ENCODE data around the gene ALOX12.

The ALOX12 gene

GRCh38 chr17:7017827-7018200 is 22.0 kb downstream of the ALOX12 start:
- no peak overlapping the region for H3K4me3 ChIP-seq (ENCODE audit: control insufficient read depth, low read depth, low read length)
- no peak for DNase-seq (ENCODE audit: low read depth)
- no peak for TF ChIP-seq CTCF (conservative IDR thresholded peaks at IDR 0.05; ENCODE audit: control insufficient read depth, insufficient read depth, low read depth, low read length)

GRCh38 chr17:7018331-7018964 is 22.6 kb downstream of the ALOX12 start:
- DNase-seq (ENCODE audit: low read depth), result peak; percentile 27
- TF ChIP-seq CTCF (conservative IDR thresholded peaks at IDR 0.05; ENCODE audit: control insufficient read depth, insufficient read depth, low read depth, low read length), result no peak
- peak overlapping the region; percentile 46 for H3K4me3 ChIP-seq (ENCODE audit: control insufficient read depth, low read depth, low read length)

GRCh38 chr17:7019367-7019766 is 23.5 kb downstream of the ALOX12 start:
- no peak for DNase-seq (ENCODE audit: low read depth)
- H3K4me3 ChIP-seq (ENCODE audit: control insufficient read depth, low read depth, low read length), result peak overlapping the region; percentile 46
- no peak for TF ChIP-seq CTCF (conservative IDR thresholded peaks at IDR 0.05; ENCODE audit: control insufficient read depth, insufficient read depth, low read depth, low read length)

DNA sequence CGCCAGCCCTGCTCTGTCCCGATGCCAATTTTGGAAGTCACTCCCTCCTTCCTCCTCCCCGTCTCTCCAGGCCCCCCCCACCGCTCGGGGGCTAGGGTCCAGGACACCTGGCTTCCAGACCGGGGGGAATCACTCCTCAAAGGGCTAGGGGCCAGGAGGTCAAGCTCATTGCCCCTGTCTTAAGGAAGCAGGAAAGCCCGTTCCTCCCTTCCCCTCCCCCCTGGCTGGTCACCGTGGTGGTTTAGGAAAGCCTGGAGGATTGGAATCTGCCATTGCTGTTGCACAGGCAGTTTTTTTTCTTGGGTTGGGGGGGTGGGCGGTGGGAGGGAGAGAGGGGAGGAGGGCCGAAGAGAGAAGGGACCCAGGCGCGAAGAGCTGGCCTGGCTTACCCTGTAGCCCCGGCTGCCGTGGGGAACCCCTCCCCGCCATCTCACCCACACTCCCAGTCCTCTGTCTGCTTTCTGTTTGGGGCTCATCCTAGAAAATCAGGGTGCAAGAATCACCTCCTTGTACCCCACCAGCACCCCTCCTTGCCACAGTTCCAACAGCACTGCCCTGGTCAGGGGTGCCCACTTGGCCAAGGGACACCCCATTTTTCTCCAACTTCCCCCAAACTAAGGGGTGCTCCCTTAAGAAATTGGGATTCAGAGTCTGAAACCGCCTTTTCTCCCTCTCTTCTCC is 24.1 kb downstream of the ALOX12 start:
- peak overlapping the region; percentile 46 for H3K4me3 ChIP-seq (ENCODE audit: control insufficient read depth, low read depth, low read length)
- DNase-seq (ENCODE audit: low read depth), result peak; percentile 48

GRCh38 chr17:7020894-7021664 is 25.2 kb downstream of the ALOX12 start:
- TF ChIP-seq CTCF (conservative IDR thresholded peaks at IDR 0.05; ENCODE audit: control insufficient read depth, insufficient read depth, low read depth, low read length), result no peak
- DNase-seq (ENCODE audit: low read depth), result no peak
- peak overlapping the region; percentile 2 for H3K4me3 ChIP-seq (ENCODE audit: control insufficient read depth, low read depth, low read length)

More for the DNA sequence above, 24.1 kb downstream of the ALOX12 start:
- no peak for TF ChIP-seq CTCF (conservative IDR thresholded peaks at IDR 0.05; ENCODE audit: control insufficient read depth, insufficient read depth, low read depth, low read length)

DNA sequence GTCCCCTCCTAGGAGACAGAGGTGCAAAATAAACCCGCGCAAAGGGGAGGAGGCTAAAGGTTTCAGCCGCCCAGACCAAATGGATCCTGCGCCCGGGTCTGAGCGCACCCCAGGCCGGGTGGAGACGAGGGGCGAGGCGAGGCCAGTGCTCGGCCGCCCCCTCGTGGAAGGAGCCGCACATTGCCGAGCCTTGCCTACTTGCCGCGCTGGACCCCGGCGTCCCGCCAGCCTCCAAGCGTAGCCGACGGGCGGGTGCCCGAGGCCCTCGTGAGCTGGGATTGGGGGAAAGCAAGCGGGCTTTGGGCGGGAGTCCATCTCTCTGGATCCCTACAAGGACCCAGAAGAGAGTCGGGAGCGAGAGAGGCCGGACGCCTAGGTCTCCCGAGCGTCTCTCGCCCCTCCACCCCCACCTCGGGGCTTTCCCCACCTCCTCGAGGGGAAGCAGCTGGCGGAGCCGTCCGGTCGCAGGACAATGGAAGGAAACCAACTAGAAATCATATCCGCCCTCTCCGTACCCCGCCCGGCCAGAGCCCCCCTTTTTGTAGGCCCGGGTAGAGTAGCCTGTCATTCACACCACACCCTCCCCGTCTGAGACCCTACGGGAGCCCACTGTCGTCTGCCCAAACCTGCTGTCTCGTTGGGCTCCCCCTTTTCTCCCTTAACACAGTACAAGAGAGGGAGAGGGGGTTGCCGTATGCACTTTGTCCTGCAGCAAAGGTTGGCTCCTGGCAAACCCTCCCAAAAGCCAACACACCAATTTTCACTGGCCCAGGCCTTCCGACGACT is 26.3 kb downstream of the ALOX12 start:
- peak; percentile 67 for TF ChIP-seq CTCF (conservative IDR thresholded peaks at IDR 0.05; ENCODE audit: control insufficient read depth, insufficient read depth, low read depth, low read length)
- H3K4me3 ChIP-seq (ENCODE audit: control insufficient read depth, low read depth, low read length), result peak overlapping the region; percentile 33
- peak; percentile 58 for DNase-seq (ENCODE audit: low read depth)

Data from fibroblast of mammary gland (primary cell).